Liver (tissue), 9 donors: Measurements from ENCODE around the gene YTHDF1. TPM values are rescaled to one million over a fixed set of nuclear protein-coding genes. Genes with fewer than 3 reads are reported as not detected.

Source experiments
- DNase-seq: peaks from one replicate; pipeline ENCODE4 v3.0.0-alpha.2; 2017; ENCODE audit warnings: low spot score
- H3K27ac ChIP-seq, 2 donors: one replicate each; pipeline ENCODE4 v1.7.0; 2013; ENCODE audit warnings: inconsistent platforms in 2 of 2, low read length in 2 of 2, control low read depth in 1 of 2, low read depth in 1 of 2, mild to moderate bottlenecking in 1 of 2
- H3K27me3 ChIP-seq, 4 donors: one replicate each; pipeline versions ENCODE4 v1.6.1 to v1.7.0; 2013; ENCODE audit warnings: low read length in 3 of 4, inconsistent platforms in 1 of 4, mild to moderate bottlenecking in 1 of 4, moderate library complexity in 1 of 4; ENCODE audit not compliant: control insufficient read depth in 4 of 4, insufficient read depth in 4 of 4
- H3K36me3 ChIP-seq, 4 donors: one replicate each; pipeline versions ENCODE4 v1.6.1 to v1.7.0; 2013; ENCODE audit warnings: low read length in 3 of 4, mild to moderate bottlenecking in 3 of 4, low read depth in 1 of 4, moderate library complexity in 1 of 4; ENCODE audit not compliant: control insufficient read depth in 4 of 4, insufficient read depth in 3 of 4
- H3K4me1 ChIP-seq, 4 donors: one replicate each; pipeline versions ENCODE4 v1.6.1 to v1.7.0; 2013; ENCODE audit warnings: low read length in 3 of 4, mild to moderate bottlenecking in 3 of 4, moderate library complexity in 1 of 4; ENCODE audit not compliant: control insufficient read depth in 4 of 4, insufficient read depth in 4 of 4
- H3K4me3 ChIP-seq, 3 donors: one replicate each; pipeline versions ENCODE4 v1.6.1 to v1.7.0; 2013; ENCODE audit warnings: low read length in 3 of 3, control low read depth in 1 of 3, low read depth in 1 of 3, mild to moderate bottlenecking in 1 of 3
- H3K9ac ChIP-seq, 2 donors: one replicate each; pipeline ENCODE4 v1.7.0; 2013; ENCODE audit warnings: low read length in 2 of 2, mild to moderate bottlenecking in 2 of 2, moderate library complexity in 2 of 2, control low read depth in 1 of 2, low read depth in 1 of 2
- H3K9me3 ChIP-seq, 4 donors: one replicate each; pipeline versions ENCODE4 v1.6.1 to v1.7.0; 2013; ENCODE audit warnings: low read length in 3 of 4; ENCODE audit not compliant: control insufficient read depth in 4 of 4
- EGR1 ChIP-seq, 2 donors: IDR thresholded peaks; 2 replicates each; pipeline ENCODE4 v1.6.1; 2016 to 2018; ENCODE audit warnings: antibody characterized with exemption in 2 of 2, low read depth in 2 of 2
- FOXA1 ChIP-seq: IDR thresholded peaks from 2 replicates; pipeline ENCODE4 v1.6.1; 2016; ENCODE audit warnings: antibody characterized with exemption
- GABPA ChIP-seq, 2 donors: IDR thresholded peaks in 1 of 2; conservative IDR thresholded peaks in 1 of 2; 2 replicates each; pipeline ENCODE4 v1.6.1; 2016; ENCODE audit warnings: antibody characterized with exemption in 2 of 2, mild to moderate bottlenecking in 1 of 2, moderate library complexity in 1 of 2
- HNF4A ChIP-seq, 2 donors: conservative IDR thresholded peaks; 2 replicates each; pipeline ENCODE4 v1.6.1; 2016; ENCODE audit warnings: antibody characterized with exemption in 2 of 2, mild to moderate bottlenecking in 2 of 2
- HNF4G ChIP-seq: IDR thresholded peaks from 2 replicates; pipeline ENCODE4 v1.6.1; 2016; ENCODE audit warnings: antibody characterized with exemption
- JUND ChIP-seq, 2 donors: IDR thresholded peaks; 2 replicates each; pipeline ENCODE4 v1.6.1; 2016; ENCODE audit warnings: antibody characterized with exemption in 2 of 2
- NR2F2 ChIP-seq: IDR thresholded peaks from 2 replicates; pipeline ENCODE4 v1.6.1; 2016; ENCODE audit warnings: antibody characterized with exemption
- RAD21 ChIP-seq, 2 donors: IDR thresholded peaks; 2 replicates each; pipeline ENCODE4 v1.6.1; 2016; ENCODE audit warnings: antibody characterized with exemption in 2 of 2, mild to moderate bottlenecking in 2 of 2
- REST ChIP-seq: IDR thresholded peaks from 2 replicates; pipeline ENCODE4 v1.6.1; 2016; ENCODE audit warnings: antibody characterized with exemption, mild to moderate bottlenecking
- RXRA ChIP-seq, 2 donors: IDR thresholded peaks; 2 replicates each; pipeline ENCODE4 v1.6.1; 2017 to 2018; ENCODE audit warnings: antibody characterized with exemption in 2 of 2, mild to moderate bottlenecking in 1 of 2
- SP1 ChIP-seq: IDR thresholded peaks from 2 replicates; pipeline ENCODE4 v1.6.1; 2018; ENCODE audit warnings: antibody characterized with exemption, mild to moderate bottlenecking
- TAF1 ChIP-seq: conservative IDR thresholded peaks from 2 replicates; pipeline ENCODE4 v1.6.1; 2016; ENCODE audit warnings: antibody characterized with exemption, mild to moderate bottlenecking
- YY1 ChIP-seq: IDR thresholded peaks from 2 replicates; pipeline ENCODE4 v1.6.1; 2016; ENCODE audit warnings: antibody characterized with exemption, mild to moderate bottlenecking
- WGBS: extraction: QIAGEN DNeasy Blood & Tissue Kit; methylation state at CpG from one replicate; pipeline ENCODE4 v1.1.7; 2013; 5-methylcytosine and 5-hydroxymethylcytosine counted together
- polyA plus RNA-seq, 2 donors: library from polyadenylated mRNA; stranded (reverse) in 1 of 2; unstranded in 1 of 2; fragments of 200-250 nt in 1 of 2; fragments of >200 nt in 1 of 2; fragmentation: Nextera tagmentation in 1 of 2; extraction: Ambion mirVana in 1 of 2; gene quantifications; one replicate each; pipeline versions ENCODE4 v1.2.1 to v1.2.3, GENCODE V29; 2013 to 2015
- total RNA-seq, 2 donors: library from RNA; depleted of rRNA; stranded (reverse); fragments of >200 nt; gene quantifications; one replicate each; pipeline ENCODE4 v1.2.3, GENCODE V29; 2014
- TF ChIP-seq, protein P1 (sequence below): fragments of 150-350 bp; IDR thresholded peaks from 2 replicates; pipeline ENCODE4 v1.5.1; 2017; ENCODE audit warnings: improper control_type of control experiment, low read depth, low read length; ENCODE audit not compliant: missing input control
- TF ChIP-seq, protein P2 (sequence below): IDR thresholded peaks from 2 replicates; pipeline ENCODE4 v1.6.1; 2016; ENCODE audit warnings: antibody characterized with exemption
- donor health status: healthy.
- donor health status: healthy.
- donor health status: healthy.
- donor health status: healthy.
- donor health status: healthy.

YTHDF1 gene
- total and polyA plus RNA-seq, 4 donors = 6.8 to 19.5 (median 14.9) TPM

- TF ChIP-seq REST (no peak), NR2F2 (no peak), RAD21 (IDR thresholded peaks at IDR 0.05) (no peak)
- TF ChIP-seq, protein P1, sequence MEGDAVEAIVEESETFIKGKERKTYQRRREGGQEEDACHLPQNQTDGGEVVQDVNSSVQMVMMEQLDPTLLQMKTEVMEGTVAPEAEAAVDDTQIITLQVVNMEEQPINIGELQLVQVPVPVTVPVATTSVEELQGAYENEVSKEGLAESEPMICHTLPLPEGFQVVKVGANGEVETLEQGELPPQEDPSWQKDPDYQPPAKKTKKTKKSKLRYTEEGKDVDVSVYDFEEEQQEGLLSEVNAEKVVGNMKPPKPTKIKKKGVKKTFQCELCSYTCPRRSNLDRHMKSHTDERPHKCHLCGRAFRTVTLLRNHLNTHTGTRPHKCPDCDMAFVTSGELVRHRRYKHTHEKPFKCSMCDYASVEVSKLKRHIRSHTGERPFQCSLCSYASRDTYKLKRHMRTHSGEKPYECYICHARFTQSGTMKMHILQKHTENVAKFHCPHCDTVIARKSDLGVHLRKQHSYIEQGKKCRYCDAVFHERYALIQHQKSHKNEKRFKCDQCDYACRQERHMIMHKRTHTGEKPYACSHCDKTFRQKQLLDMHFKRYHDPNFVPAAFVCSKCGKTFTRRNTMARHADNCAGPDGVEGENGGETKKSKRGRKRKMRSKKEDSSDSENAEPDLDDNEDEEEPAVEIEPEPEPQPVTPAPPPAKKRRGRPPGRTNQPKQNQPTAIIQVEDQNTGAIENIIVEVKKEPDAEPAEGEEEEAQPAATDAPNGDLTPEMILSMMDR = no peak
These were observed 27.8 kb downstream of the YTHDF1 start (continued) for GRCh38 chr20:63188159-63188442.

- no peak overlapping the region for H3K4me3 ChIP-seq
- no peak overlapping the region for H3K27ac ChIP-seq
- no peak for DNase-seq
- no peaks in the 10 kb centered on the region for H3K9me3 ChIP-seq
- H3K4me1 ChIP-seq = no peaks in the 10 kb centered on the region
- H3K36me3 ChIP-seq = no peaks in the 10 kb centered on the region
- 87% methylated on average over 7 of the region's 7 CpGs for whole genome bisulfite sequencing
- H3K9ac ChIP-seq = no peak overlapping the region
- TF ChIP-seq, protein P1 = no peak
- TF ChIP-seq REST (no peak), YY1 (no peak), RAD21 (IDR thresholded peaks at IDR 0.05) (no peak), HNF4G (no peak), EGR1 (IDR thresholded peaks at IDR 0.05; ENCODE audit: low read depth in 2 of 2) (no peak), JUND (IDR thresholded peaks at IDR 0.05) (no peak), GABPA (IDR thresholded peaks at IDR 0.05 in 1 of 2, conservative IDR thresholded peaks at IDR 0.05 in 1 of 2) (no peak), TAF1 (no peak), SP1 (no peak), RXRA (IDR thresholded peaks at IDR 0.05) (no peak), FOXA1 (no peak), HNF4A (conservative IDR thresholded peaks at IDR 0.05) (no peak)
- TF ChIP-seq, protein P2, sequence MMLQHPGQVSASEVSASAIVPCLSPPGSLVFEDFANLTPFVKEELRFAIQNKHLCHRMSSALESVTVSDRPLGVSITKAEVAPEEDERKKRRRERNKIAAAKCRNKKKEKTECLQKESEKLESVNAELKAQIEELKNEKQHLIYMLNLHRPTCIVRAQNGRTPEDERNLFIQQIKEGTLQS = no peak
- H3K27me3 ChIP-seq = no peaks in the 10 kb centered on the region
These were observed 28.4 kb downstream of the YTHDF1 start for GRCh38 chr20:63187338-63188158.
